Raji (cell line): ENCODE measurements around the gene RNPS1.

ENCODE experiments used
- POLR2A ChIP-seq: IDR thresholded peaks from 2 replicates; pipeline ENCODE4 v1.6.1; 2011; ENCODE audit warnings: low read depth, low read length, control low read depth; ENCODE audit not compliant: insufficient read depth

RNPS1 gene

GRCh38 chr16:2234813-2235170 is 33.1 kb downstream of the RNPS1 start:
- TF ChIP-seq POLR2A, result no peak

DNA sequence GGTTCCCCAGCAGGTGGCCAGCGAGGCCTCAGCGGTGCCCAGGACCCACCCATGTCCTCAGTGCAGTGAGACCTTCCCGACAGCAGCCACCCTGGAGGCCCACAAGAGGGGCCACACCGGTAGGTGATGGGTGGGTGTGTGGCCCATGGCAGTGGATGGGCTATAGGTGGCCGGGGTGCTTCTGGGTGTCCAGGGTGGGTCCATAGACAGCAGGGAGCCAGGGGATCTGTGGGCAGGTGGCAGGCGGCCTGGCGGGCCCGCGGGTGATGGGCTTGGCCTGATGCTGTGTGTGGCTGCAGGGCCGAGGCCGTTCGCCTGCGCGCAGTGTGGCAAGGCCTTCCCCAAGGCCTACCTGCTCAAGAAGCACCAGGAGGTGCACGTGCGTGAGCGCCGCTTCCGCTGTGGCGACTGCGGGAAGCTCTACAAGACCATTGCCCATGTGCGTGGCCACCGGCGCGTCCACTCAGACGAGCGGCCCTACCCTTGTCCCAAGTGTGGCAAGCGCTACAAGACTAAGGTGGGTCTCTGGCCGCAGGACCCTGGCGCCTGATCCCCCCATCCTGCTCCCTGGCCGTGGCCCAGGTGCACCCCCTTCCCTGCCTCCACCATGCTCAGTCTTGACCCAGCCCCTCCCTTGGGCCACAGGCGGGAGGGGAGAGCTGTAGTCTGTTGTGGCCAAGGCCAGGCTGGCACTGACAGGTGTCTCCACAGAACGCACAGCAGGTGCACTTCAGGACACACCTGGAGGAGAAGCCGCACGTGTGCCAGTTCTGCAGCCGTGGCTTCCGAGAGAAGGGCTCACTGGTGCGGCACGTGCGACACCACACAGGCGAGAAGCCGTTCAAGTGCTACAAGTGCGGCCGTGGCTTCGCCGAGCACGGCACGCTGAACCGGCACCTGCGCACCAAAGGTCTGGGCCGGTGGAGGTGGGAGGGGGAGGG is 33.8 kb downstream of the RNPS1 start:
- no peak for TF ChIP-seq POLR2A

DNA sequence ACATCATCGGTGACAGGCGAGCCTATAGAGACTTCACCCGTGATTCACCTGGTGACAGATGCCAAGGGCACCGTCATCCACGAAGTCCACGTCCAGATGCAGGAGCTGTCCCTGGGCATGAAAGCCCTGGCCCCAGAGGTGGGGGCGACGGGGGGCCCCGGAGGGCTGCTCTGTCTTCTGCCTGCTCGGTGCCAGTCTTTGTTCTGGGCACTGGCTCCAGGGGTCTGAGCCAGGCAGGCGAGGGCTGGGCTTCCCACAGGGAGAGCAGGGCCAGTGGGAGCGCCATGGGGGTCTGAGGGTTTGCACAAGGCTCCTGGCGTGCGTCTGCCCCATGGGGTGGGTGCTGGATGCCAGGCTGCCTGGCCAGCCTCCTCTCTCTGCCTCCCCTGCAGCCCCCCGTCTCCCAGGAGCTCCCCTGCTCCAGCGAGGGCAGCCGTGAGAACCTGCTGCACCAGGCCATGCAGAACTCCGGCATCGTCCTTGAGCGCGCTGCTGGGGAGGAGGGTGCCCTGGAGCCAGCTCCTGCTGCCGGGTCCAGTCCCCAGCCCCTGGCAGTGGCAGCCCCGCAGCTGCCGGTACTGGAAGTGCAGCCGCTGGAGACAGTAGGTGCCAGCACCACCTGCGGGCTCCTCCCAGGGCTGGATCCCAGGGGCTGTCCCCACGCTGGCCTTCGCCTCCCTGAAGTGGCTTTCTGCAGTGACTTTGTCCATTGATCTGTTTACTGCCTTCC is 34.7 kb downstream of the RNPS1 start:
- TF ChIP-seq POLR2A, result no peak

DNA sequence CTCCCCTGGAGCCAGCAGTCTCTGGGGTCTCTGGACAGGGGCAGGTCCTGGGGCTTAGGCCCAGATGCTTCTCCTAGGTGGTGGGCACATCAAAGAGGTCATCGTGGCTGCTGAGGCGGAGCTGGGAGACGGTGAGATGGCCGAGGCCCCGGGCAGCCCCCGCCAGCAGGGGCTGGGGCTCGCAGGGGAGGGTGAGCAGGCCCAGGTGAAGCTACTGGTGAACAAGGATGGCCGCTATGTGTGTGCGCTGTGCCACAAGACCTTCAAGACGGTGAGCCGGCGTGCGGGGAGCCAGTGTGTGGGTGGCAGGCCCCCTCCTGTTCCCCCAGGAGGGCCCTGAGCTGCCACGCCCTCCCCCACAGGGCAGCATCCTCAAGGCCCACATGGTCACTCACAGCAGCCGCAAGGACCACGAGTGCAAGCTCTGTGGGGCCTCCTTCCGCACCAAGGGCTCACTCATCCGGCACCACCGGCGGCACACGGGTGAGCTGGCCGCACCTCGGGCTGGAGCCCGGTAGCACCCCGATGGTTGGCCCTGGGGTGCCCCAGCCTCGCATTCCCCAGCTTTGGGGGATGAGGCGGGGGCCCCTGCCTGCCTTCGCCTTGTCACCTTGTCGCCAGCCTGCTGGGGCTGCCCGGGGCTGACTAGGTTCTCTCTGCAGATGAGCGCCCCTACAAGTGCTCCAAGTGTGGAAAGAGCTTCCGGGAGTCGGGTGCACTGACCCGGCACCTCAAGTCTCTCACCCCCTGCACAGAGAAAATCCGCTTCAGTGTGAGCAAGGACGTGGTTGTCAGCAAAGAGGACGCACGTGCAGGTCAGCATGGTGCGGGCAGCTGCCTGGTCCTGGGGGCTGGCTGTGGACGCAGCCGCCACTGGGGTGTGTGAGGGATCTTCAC is 35.6 kb downstream of the RNPS1 start:
- no peak for TF ChIP-seq POLR2A

- TF ChIP-seq POLR2A, result no peak
Measured at GRCh38 chr16:2231016-2231931, 36.7 kb downstream of the RNPS1 start.

DNA sequence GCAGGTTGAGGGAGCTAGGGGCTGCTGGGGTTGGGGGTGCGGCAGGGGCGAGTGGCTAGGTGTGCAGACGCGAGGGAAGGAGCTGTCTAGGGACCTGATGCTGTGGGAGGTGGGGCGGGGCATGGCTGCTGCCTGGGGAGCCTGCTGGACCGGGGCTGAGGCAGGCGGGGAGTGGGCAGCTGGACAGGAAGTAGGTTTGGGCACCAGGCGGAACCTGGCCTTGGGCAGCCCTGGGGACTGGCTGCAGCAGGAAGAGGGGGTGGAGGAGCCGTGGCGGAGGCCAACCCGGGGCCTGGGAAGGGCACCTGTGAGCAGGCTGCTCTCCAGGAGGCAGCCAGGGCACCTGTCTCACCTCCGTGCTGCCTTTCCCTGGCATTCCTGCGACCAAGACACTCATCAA is 37.5 kb downstream of the RNPS1 start:
- TF ChIP-seq POLR2A, result no peak

DNA sequence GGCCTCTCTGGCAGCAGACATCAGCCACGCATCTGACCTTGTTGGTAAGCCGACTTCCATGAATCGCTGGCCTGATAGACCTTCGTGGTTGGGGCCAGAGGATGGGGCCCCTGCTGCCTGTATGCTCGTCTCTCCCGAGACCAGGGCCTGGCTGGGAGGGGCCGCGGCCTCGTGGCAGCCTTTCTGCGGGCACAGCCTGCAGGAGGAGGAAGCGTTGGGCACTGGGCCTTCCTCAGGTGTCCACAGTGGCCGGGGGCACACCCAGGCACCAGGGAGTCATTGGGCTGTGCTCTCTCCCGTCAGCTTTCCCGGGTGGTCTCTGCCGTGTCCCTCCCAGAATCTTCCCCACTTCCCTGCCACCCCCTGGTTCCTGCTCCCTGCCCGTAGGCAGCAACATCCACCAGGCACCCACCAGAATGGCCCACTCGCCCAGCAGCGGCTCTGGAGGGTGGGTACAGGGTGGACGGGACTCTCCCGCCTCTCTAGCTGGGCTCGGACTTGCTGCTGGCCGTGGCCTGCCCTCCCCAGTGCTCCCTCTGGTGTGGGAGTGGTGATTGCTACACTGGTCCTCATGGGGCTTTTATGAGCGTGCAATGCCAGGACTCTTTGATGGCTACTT is 38.2 kb downstream of the RNPS1 start:
- no peak for TF ChIP-seq POLR2A

DNA sequence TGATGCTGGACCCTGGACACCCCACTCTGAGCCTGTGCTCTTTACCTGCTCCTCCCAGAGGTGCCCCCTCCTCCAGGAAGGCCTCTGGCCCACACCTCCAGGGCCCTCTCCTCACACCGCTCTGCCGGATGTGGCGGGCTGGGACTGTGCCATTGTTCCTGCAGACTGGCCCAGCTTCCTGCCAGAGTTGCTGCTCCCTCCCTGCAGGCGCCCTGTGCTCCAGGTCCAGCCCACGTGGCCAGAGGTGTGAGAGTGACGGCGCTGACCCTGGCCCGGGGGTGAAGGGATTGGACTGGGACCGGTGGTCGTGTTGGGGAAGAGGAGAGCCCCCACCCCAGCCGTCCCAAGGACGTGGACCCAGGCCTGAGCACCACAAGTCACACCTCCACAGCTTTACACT is 38.8 kb downstream of the RNPS1 start:
- no peak for TF ChIP-seq POLR2A

- TF ChIP-seq POLR2A, result no peak
Measured at GRCh38 chr16:2228161-2228824, 39.6 kb downstream of the RNPS1 start.

GRCh38 chr16:2226918-2227317 is 41.0 kb downstream of the RNPS1 start:
- TF ChIP-seq POLR2A, result no peak

- no peak for TF ChIP-seq POLR2A
Measured at GRCh38 chr16:2226245-2226793, 41.6 kb downstream of the RNPS1 start.

GRCh38 chr16:2223942-2224486 is 43.9 kb downstream of the RNPS1 start:
- no peak for TF ChIP-seq POLR2A

DNA sequence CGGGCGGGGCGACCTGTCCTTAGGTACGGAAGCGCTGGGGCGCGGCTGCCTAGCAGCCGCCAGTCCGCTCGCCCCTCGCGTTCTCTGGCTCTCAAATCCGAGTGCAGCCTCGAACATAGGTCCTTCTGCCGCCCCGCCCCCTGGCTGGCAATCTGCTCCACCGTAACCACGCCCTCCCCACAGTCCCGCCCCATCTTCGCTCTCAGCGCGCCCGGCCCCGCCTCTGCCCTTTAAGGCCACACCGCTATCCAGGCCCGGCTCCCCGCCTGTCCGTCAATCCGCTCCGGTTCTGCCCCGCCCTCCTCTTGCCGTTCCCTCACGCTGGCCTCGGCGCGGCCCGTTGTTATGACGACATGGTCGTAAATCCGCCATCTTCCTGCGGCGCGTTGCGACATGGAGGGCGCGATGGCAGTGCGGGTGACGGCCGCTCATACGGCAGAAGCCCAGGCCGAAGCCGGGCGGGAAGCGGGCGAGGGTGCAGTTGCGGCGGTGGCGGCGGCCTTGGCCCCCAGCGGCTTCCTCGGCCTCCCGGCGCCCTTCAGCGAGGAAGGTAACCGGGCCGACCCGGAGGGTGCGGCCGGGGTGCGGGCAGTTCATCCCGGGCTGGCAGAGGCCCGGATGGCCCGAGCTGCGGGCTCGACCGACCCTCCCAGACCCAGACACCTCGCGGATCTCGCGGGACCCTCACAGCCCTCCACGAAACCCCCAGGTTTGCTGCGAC is 44.5 kb downstream of the RNPS1 start, which contains the start of gene E4F1:
E4F1 (plus strand) TSS at position 371 of the 721 bp plus-strand sequence; CDS start at position 394, 23 bp downstream.
- TF ChIP-seq POLR2A, result peak; percentile 95
